Uterus (tissue), 2 donors: Measurements from ENCODE around the gene CRTC2.
"Not testable (repeated sequence)": the region's sequence is repeated elsewhere in the genome, so short reads cannot be mapped to it uniquely, and the experiment has no call there.

Experiments used
- POLR2A ChIP-seq, 2 donors: fragments of 450-650 bp; IDR thresholded peaks; one replicate each; pipeline ENCODE4 v1.6.1; 2016; ENCODE audit warnings: antibody characterized with exemption in 2 of 2, mild to moderate bottlenecking in 1 of 2, moderate library complexity in 1 of 2
- TF ChIP-seq, protein P1 (sequence below), 4 experiments: fragments of 200-600 bp in 2 of 4; fragments of 450-650 bp in 2 of 4; sonication (generic) in 2 of 4; IDR thresholded peaks; one replicate each; pipeline ENCODE4 v1.5.1; 2016 to 2019; ENCODE audit warnings: antibody characterized with exemption in 4 of 4, mild to moderate bottlenecking in 2 of 4, moderate library complexity in 1 of 4

DNA sequence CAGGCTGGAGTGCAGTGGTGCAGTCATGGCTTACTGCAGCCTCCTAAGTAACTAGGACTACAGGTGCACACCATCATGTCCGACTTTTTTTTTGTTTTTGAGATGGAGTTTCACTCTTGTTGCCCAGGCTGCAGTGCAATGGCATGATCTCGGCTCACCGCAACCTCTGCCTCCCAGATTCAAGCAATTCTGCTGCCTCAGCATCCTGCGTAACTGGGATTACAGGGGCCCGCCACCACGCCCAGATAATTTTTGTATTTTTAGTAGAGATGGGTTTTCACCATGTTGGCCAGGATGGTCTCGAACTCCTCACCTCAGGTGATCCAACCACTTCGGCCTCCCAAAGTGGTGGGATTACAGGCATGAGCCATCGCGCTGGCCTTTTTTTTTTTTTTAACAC, 38.5 kb upstream of the CRTC2 start:
- TF ChIP-seq, protein P1, sequence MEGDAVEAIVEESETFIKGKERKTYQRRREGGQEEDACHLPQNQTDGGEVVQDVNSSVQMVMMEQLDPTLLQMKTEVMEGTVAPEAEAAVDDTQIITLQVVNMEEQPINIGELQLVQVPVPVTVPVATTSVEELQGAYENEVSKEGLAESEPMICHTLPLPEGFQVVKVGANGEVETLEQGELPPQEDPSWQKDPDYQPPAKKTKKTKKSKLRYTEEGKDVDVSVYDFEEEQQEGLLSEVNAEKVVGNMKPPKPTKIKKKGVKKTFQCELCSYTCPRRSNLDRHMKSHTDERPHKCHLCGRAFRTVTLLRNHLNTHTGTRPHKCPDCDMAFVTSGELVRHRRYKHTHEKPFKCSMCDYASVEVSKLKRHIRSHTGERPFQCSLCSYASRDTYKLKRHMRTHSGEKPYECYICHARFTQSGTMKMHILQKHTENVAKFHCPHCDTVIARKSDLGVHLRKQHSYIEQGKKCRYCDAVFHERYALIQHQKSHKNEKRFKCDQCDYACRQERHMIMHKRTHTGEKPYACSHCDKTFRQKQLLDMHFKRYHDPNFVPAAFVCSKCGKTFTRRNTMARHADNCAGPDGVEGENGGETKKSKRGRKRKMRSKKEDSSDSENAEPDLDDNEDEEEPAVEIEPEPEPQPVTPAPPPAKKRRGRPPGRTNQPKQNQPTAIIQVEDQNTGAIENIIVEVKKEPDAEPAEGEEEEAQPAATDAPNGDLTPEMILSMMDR (IDR thresholded peaks at IDR 0.05) = not testable (repeated sequence)
- not testable (repeated sequence) for TF ChIP-seq POLR2A (IDR thresholded peaks at IDR 0.05)
